ENCODE measurements around the gene PPAN.

The PPAN gene

DNA sequence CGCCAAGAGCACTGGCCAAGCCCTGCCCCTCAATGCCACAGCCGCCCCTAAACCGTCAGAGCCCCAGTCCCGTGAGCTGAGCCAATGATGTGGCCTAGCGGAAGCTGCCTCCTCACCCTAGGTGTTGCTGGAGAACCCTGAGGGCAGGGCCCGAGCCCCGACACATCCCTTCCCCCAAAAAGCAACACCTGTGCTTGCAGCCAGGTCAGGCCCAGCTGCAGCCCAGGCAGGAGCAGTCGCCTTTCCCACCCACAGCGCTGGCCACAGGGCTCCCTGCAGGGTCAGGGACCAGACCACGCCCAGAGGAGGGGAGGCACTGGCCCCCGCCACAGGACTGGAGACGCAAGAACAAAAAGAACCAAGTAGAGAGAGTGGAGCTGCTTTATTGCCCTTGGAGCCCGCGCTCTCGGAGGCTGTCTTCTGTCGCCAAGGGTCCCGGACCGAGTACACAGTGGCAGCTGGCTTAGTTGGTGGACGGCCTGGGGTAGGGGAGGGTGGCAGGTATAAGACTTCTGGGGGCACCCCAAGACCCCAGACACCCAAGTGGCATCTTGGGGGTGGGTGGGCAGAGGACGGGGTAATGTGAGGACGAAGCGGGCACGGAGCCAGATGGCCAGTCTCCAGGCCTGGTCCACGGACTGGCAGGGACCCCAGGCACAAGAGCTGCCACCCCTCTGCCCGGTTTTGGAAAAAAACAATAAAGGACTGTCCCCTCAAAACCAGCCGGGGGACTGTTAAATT, 8.7 kb downstream of the PPAN start:
- H3K4me1 ChIP-seq (ENCODE audit: control insufficient read depth, insufficient read depth, low read length) = no peaks in the 10 kb centered on the region
- peaks cover 11 to 83% of the 10 kb centered on the region in 2 experiments for H3K36me3 ChIP-seq (ENCODE audit: control insufficient read depth in 2 of 2, insufficient read depth in 1 of 2, low read length in 2 of 2)
- CTCF ChIA-PET = interaction anchor here (1.0 to 1.6 kb wide), 4 partner anchors 87 to 185 kb away, joined by 3 to 4 read pairs (median 4); no protein-coding TSS in a partner anchor
- no peaks in the 10 kb centered on the region for H3K9me3 ChIP-seq (ENCODE audit: control insufficient read depth, insufficient read depth, low read depth, low read length)
- H3K4me3 ChIP-seq (ENCODE audit: low read depth, low read length) = no peak overlapping the region
- POLR2A ChIA-PET = interaction anchor here (0.6 to 3.7 kb wide), 8 partner anchors 9 to 265 kb away, joined by 3 to 25 read pairs (median 4); partner anchors contain the start of genes ANGPTL6, PPAN and TYK2
- H3K27ac ChIP-seq (ENCODE audit: extremely low read depth, low read depth, low read length) = no peak overlapping the region
- no peak for TF ChIP-seq ZNF10 (tag by site-specific recombination; IDR thresholded peaks at IDR 0.05)
- TF ChIP-seq ZNF623 (tag by site-specific recombination; IDR thresholded peaks at IDR 0.05) = 0 out of 2 replicates have a peak, but pooled peaks have one; percentile 7
- no peak for TF ChIP-seq ZNF112 (tag by site-specific recombination; IDR thresholded peaks at IDR 0.05)
- TF ChIP-seq ZNF24 (tag by site-specific recombination; IDR thresholded peaks at IDR 0.05) = no peak
- TF ChIP-seq, protein P1, sequence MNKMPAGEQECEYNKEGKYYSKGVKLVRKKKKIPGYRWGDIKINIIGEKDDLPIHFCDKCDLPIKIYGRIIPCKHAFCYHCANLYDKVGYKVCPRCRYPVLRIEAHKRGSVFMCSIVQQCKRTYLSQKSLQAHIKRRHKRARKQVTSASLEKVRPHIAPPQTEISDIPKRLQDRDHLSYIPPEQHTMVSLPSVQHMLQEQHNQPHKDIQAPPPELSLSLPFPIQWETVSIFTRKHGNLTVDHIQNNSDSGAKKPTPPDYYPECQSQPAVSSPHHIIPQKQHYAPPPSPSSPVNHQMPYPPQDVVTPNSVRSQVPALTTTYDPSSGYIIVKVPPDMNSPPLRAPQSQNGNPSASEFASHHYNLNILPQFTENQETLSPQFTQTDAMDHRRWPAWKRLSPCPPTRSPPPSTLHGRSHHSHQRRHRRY (tag by site-specific recombination; IDR thresholded peaks at IDR 0.05) = no peak
- TF ChIP-seq, protein P2, sequence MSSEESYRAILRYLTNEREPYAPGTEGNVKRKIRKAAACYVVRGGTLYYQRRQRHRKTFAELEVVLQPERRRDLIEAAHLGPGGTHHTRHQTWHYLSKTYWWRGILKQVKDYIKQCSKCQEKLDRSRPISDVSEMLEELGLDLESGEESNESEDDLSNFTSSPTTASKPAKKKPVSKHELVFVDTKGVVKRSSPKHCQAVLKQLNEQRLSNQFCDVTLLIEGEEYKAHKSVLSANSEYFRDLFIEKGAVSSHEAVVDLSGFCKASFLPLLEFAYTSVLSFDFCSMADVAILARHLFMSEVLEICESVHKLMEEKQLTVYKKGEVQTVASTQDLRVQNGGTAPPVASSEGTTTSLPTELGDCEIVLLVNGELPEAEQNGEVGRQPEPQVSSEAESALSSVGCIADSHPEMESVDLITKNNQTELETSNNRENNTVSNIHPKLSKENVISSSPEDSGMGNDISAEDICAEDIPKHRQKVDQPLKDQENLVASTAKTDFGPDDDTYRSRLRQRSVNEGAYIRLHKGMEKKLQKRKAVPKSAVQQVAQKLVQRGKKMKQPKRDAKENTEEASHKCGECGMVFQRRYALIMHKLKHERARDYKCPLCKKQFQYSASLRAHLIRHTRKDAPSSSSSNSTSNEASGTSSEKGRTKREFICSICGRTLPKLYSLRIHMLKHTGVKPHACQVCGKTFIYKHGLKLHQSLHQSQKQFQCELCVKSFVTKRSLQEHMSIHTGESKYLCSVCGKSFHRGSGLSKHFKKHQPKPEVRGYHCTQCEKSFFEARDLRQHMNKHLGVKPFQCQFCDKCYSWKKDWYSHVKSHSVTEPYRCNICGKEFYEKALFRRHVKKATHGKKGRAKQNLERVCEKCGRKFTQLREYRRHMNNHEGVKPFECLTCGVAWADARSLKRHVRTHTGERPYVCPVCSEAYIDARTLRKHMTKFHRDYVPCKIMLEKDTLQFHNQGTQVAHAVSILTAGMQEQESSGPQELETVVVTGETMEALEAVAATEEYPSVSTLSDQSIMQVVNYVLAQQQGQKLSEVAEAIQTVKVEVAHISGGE (tag by site-specific recombination; conservative IDR thresholded peaks at IDR 0.05; ENCODE audit: low read depth) = no peak
- TF ChIP-seq ZNF701 (tag by site-specific recombination; IDR thresholded peaks at IDR 0.05) = no peak
- TF ChIP-seq ZNF501 (tag by site-specific recombination; IDR thresholded peaks at IDR 0.05) = peak; percentile 35; the same call in 1 of the 2 replicates
- TF ChIP-seq, protein P3, sequence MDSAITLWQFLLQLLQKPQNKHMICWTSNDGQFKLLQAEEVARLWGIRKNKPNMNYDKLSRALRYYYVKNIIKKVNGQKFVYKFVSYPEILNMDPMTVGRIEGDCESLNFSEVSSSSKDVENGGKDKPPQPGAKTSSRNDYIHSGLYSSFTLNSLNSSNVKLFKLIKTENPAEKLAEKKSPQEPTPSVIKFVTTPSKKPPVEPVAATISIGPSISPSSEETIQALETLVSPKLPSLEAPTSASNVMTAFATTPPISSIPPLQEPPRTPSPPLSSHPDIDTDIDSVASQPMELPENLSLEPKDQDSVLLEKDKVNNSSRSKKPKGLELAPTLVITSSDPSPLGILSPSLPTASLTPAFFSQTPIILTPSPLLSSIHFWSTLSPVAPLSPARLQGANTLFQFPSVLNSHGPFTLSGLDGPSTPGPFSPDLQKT (IDR thresholded peaks at IDR 0.05; ENCODE audit: borderline replicate concordance, low read depth, low read length) = no peak
- TF ChIP-seq ZNF19 (tag by site-specific recombination; IDR thresholded peaks at IDR 0.05; ENCODE audit: low read depth) = no peak
- TF ChIP-seq ZNF548 (tag by site-specific recombination; IDR thresholded peaks at IDR 0.05) = no peak
- TF ChIP-seq ZNF660 (tag by site-specific recombination; IDR thresholded peaks at IDR 0.05) = peak; percentile 15; the same call in 1 of the 2 replicates
- TF ChIP-seq ZNF514 (tag by site-specific recombination; IDR thresholded peaks at IDR 0.05) = no peak
- no peak for TF ChIP-seq ZNF654 (tag by site-specific recombination; IDR thresholded peaks at IDR 0.05; ENCODE audit: low read depth)
- TF ChIP-seq ZNF341 (tag by site-specific recombination; IDR thresholded peaks at IDR 0.05; ENCODE audit: low read depth) = no peak
- TF ChIP-seq ZBTB10 (tag by site-specific recombination; IDR thresholded peaks at IDR 0.05) = peak; percentile 38; the same call in 1 of the 2 replicates
- TF ChIP-seq ZNF423 (tag by site-specific recombination; IDR thresholded peaks at IDR 0.05) = no peak
- TF ChIP-seq ZNF596 (tag by site-specific recombination; IDR thresholded peaks at IDR 0.05) = no peak
- TF ChIP-seq ZNF521 (tag by site-specific recombination; IDR thresholded peaks at IDR 0.05) = no peak
- TF ChIP-seq ZNF549 (tag by site-specific recombination; IDR thresholded peaks at IDR 0.05) = no peak
- TF ChIP-seq ZNF677 (tag by site-specific recombination; IDR thresholded peaks at IDR 0.05) = no peak
- TF ChIP-seq, protein P4, sequence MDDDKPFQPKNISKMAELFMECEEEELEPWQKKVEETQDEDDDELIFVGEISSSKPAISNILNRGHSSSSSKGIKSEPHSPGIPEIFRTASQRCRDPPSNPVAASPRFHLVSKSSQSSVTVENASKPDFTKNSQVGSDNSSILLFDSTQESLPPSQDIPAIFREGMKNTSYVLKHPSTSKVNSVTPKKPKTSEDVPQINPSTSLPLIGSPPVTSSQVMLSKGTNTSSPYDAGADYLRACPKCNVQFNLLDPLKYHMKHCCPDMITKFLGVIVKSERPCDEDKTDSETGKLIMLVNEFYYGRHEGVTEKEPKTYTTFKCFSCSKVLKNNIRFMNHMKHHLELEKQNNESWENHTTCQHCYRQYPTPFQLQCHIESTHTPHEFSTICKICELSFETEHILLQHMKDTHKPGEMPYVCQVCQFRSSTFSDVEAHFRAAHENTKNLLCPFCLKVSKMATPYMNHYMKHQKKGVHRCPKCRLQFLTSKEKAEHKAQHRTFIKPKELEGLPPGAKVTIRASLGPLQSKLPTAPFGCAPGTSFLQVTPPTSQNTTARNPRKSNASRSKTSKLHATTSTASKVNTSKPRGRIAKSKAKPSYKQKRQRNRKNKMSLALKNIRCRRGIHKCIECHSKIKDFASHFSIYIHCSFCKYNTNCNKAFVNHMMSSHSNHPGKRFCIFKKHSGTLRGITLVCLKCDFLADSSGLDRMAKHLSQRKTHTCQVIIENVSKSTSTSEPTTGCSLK (tag by site-specific recombination; IDR thresholded peaks at IDR 0.05) = no peak
- TF ChIP-seq ZNF391 (tag by site-specific recombination; IDR thresholded peaks at IDR 0.05; ENCODE audit: borderline replicate concordance, low read depth) = no peak
- no peak for TF ChIP-seq IKZF3 (tag by site-specific recombination; IDR thresholded peaks at IDR 0.05)
- TF ChIP-seq ZNF670 (tag by site-specific recombination; IDR thresholded peaks at IDR 0.05; ENCODE audit: low read depth) = no peak
- TF ChIP-seq ZNF350 (tag by site-specific recombination; IDR thresholded peaks at IDR 0.05) = no peak
- no peak for TF ChIP-seq MYNN (tag by site-specific recombination; IDR thresholded peaks at IDR 0.05; ENCODE audit: borderline replicate concordance)
